ENCODE measurements around the gene ZMYM2.
"Not testable (repeated sequence)": the region's sequence is repeated elsewhere in the genome, so short reads cannot be mapped to it uniquely, and the experiment has no call there.

ZMYM2 gene

GRCh38 chr13:19958155-19959111 is at the start of gene ZMYM2:
Gene ZMYM2 (plus strand): TSS chr13:19958727. CDS start chr13:19993073, 34,346 bp downstream.
- DNase-seq (ENCODE audit: low read depth in 2 of 2): peak; percentile 96

- DNase-seq (ENCODE audit: low read depth in 2 of 2): no peak
Measured at GRCh38 chr13:19910336-19911072, 48.0 kb upstream of the ZMYM2 start.

- no peak for DNase-seq (ENCODE audit: low read depth in 2 of 2)
Measured at GRCh38 chr13:19927117-19927748, 31.3 kb upstream of the ZMYM2 start.

GRCh38 chr13:19940106-19940505 is 18.4 kb upstream of the ZMYM2 start:
- DNase-seq (ENCODE audit: low read depth in 2 of 2): no peak

- no peak for DNase-seq (ENCODE audit: low read depth in 2 of 2)
Measured at GRCh38 chr13:19950374-19950773, 8.2 kb upstream of the ZMYM2 start.

GRCh38 chr13:19952850-19953249 is 5.7 kb upstream of the ZMYM2 start:
- DNase-seq (ENCODE audit: low read depth in 2 of 2): no peak

- DNase-seq (ENCODE audit: low read depth in 2 of 2): no peak
Measured at GRCh38 chr13:19955873-19956559, 2.5 kb upstream of the ZMYM2 start.

GRCh38 chr13:19957320-19958154 is 990 bp upstream of the ZMYM2 start:
- peak; percentile 53 to 65 for DNase-seq (ENCODE audit: low read depth in 2 of 2)

- DNase-seq (ENCODE audit: low read depth in 2 of 2): peak; percentile 36 to 43
Measured at GRCh38 chr13:19959141-19959830, 759 bp downstream of the ZMYM2 start.

GRCh38 chr13:19959831-19960652 is 1.5 kb downstream of the ZMYM2 start:
- peak; percentile 61 to 64 for DNase-seq (ENCODE audit: low read depth in 2 of 2)

- DNase-seq (ENCODE audit: low read depth in 2 of 2): no peak
Measured at GRCh38 chr13:19960653-19960976, 2.1 kb downstream of the ZMYM2 start.

- no peak for DNase-seq (ENCODE audit: low read depth in 2 of 2)
Measured at GRCh38 chr13:19961489-19961888, 3.0 kb downstream of the ZMYM2 start.

- DNase-seq (ENCODE audit: low read depth in 2 of 2): no peak
Measured at GRCh38 chr13:19961924-19962323, 3.4 kb downstream of the ZMYM2 start.

GRCh38 chr13:19962894-19963293 is 4.4 kb downstream of the ZMYM2 start:
- no peak for DNase-seq (ENCODE audit: low read depth in 2 of 2)

GRCh38 chr13:19967621-19968020 is 9.1 kb downstream of the ZMYM2 start:
- DNase-seq (ENCODE audit: low read depth in 2 of 2): no peak

GRCh38 chr13:19974498-19975009 is 16.0 kb downstream of the ZMYM2 start:
- DNase-seq (ENCODE audit: low read depth in 2 of 2): not testable (repeated sequence)

- DNase-seq (ENCODE audit: low read depth in 2 of 2): no peak
Measured at GRCh38 chr13:19978831-19979437, 20.4 kb downstream of the ZMYM2 start.

- DNase-seq (ENCODE audit: low read depth in 2 of 2): no peak
Measured at GRCh38 chr13:19981685-19982238, 23.2 kb downstream of the ZMYM2 start.

Measured in stimulated activated CD8-positive, alpha-beta memory T cell treated with anti-CD3 and anti-CD28 coated beads, Interleukin-7, amount 100 ng/mL, for 1 hour (primary cell).